HepG2 (cell line): ENCODE results near the gene TIMM17A. TPM values are rescaled to one million over a fixed set of nuclear protein-coding genes. Genes with fewer than 3 reads are reported as not detected.
A peak's percentile ranks its signal among the peaks of the same experiment; 100 is the strongest.

Source experiments
- CSRNP1 ChIP-seq: sonication (generic); formaldehyde crosslinking; IDR thresholded peaks from 2 replicates; pipeline ENCODE4 v1.8.1; 2023; ENCODE audit warnings: mild to moderate bottlenecking, missing genetic modification reagents
- DR1 ChIP-seq: sonication (generic); formaldehyde crosslinking; IDR thresholded peaks from 2 replicates; pipeline ENCODE4 v1.8.0; 2021; ENCODE audit warnings: mild to moderate bottlenecking, missing genetic modification reagents, inconsistent platforms
- ELF1 ChIP-seq: sonication (generic); formaldehyde crosslinking; IDR thresholded peaks from 2 replicates; pipeline ENCODE4 v1.4.0; 2020; ENCODE audit warnings: missing genetic modification reagents
- HDAC2 ChIP-seq: sonication (generic); formaldehyde crosslinking; IDR thresholded peaks from 2 replicates; pipeline ENCODE4 v1.4.0; 2020; ENCODE audit warnings: missing genetic modification reagents
- KAT8 ChIP-seq: IDR thresholded peaks from 2 replicates; pipeline ENCODE4 v1.6.1; 2016; ENCODE audit warnings: missing genetic modification reagents, missing compliant biosample characterization
- PATZ1 ChIP-seq: sonication (generic); formaldehyde crosslinking; IDR thresholded peaks from 2 replicates; pipeline ENCODE4 v1.4.0; 2020; ENCODE audit warnings: missing genetic modification reagents
- RAD21 ChIP-seq: fragments of 450-650 bp; formaldehyde crosslinking; IDR thresholded peaks from 2 replicates; pipeline ENCODE4 v1.5.0; 2020; ENCODE audit warnings: mild to moderate bottlenecking
- ZBTB34 ChIP-seq: sonication (generic); formaldehyde crosslinking; IDR thresholded peaks from 2 replicates; pipeline ENCODE4 v1.8.0; 2022; ENCODE audit warnings: mild to moderate bottlenecking, missing genetic modification reagents
- ZC3H13 ChIP-seq: sonication (generic); formaldehyde crosslinking; IDR thresholded peaks from 2 replicates; pipeline ENCODE4 v1.8.1; 2023; ENCODE audit warnings: mild to moderate bottlenecking, missing genetic modification reagents, moderate library complexity
- ZFP37 ChIP-seq: sonication (generic); formaldehyde crosslinking; IDR thresholded peaks from 2 replicates; pipeline ENCODE4 v1.4.0; 2020; ENCODE audit warnings: missing genetic modification reagents, borderline replicate concordance
- ZFX ChIP-seq: sonication (generic); formaldehyde crosslinking; IDR thresholded peaks from 2 replicates; pipeline ENCODE4 v1.4.0; 2020; ENCODE audit warnings: mild to moderate bottlenecking, low read depth, missing genetic modification reagents, moderate library complexity
- ZNF205 ChIP-seq: IDR thresholded peaks from 2 replicates; pipeline ENCODE4 v1.6.1; 2018; ENCODE audit warnings: missing biosample characterization, missing genetic modification reagents
- ZNF274 ChIP-seq: sonication (generic); formaldehyde crosslinking; IDR thresholded peaks from 2 replicates; pipeline ENCODE4 v1.5.1; 2020; ENCODE audit warnings: mild to moderate bottlenecking, missing genetic modification reagents
- ZNF510 ChIP-seq: sonication (generic); formaldehyde crosslinking; IDR thresholded peaks from 2 replicates; pipeline ENCODE4 v1.4.0; 2020; ENCODE audit warnings: low read depth, mild to moderate bottlenecking, missing genetic modification reagents
- ZNF652 ChIP-seq: IDR thresholded peaks from 2 replicates; pipeline ENCODE4 v1.6.1; 2016; ENCODE audit warnings: low read depth, borderline replicate concordance
- polyA plus RNA-seq, 8 experiments: library from polyadenylated mRNA; depleted of rRNA in 3 of 8; stranded (reverse) in 7 of 8; unstranded in 1 of 8; fragments of >200 nt; fragmentation: Illumina TruSeq in 4 of 8; extraction: Trizol in 4 of 8; gene quantifications; 2 replicates each; pipeline versions ENCODE4 v1.2.1 to v1.2.3, GENCODE V29; 2011 to 2016; ENCODE audit warnings: low read depth in 4 of 8, missing spikeins in 1 of 8, mixed read lengths in 1 of 8; ENCODE audit not compliant: insufficient read depth in 1 of 8
- total RNA-seq, 5 experiments: library from RNA; depleted of rRNA; stranded (reverse); fragments of >200 nt; fragmentation: Illumina TruSeq; extraction: Trizol; gene quantifications; 2 replicates each; pipeline ENCODE4 v1.2.3, GENCODE V29; 2016; ENCODE audit warnings: low read depth in 1 of 5
- TF ChIP-seq, protein P1 (sequence below): sonication (generic); formaldehyde crosslinking; IDR thresholded peaks from 2 replicates; pipeline ENCODE4 v1.5.1; 2020; ENCODE audit warnings: mild to moderate bottlenecking, moderate library complexity, missing genetic modification reagents
- TF ChIP-seq, protein P2 (sequence below): sonication (generic); formaldehyde crosslinking; IDR thresholded peaks from 2 replicates; pipeline ENCODE4 v1.5.0; 2020; ENCODE audit warnings: missing genetic modification reagents
- TF ChIP-seq, protein P3 (sequence below): sonication (generic); formaldehyde crosslinking; IDR thresholded peaks from 2 replicates; pipeline ENCODE4 v1.4.0; 2020; ENCODE audit warnings: missing genetic modification reagents

TIMM17A gene
- total and polyA plus RNA-seq, 2 of the 13 experiments (the other 11 are each of a cell fraction or from before 2014, with no cell fraction given): 50.8 to 97.8 TPM

- no peak for TF ChIP-seq CSRNP1
- TF ChIP-seq RAD21 (CRISPR knock-in tag): no peak; the same call in 1 of the 2 replicates
- TF ChIP-seq ZBTB34: no peak
- no peak; the same call in 1 of the 2 replicates for TF ChIP-seq ZNF652 (CRISPR knock-in tag)
- no peak for TF ChIP-seq ZNF205
- peak; percentile 31 for TF ChIP-seq PATZ1 (CRISPR knock-in tag)
- peak; percentile 9; the same call in 1 of the 2 replicates for TF ChIP-seq HDAC2 (CRISPR knock-in tag)
- TF ChIP-seq, protein P1, sequence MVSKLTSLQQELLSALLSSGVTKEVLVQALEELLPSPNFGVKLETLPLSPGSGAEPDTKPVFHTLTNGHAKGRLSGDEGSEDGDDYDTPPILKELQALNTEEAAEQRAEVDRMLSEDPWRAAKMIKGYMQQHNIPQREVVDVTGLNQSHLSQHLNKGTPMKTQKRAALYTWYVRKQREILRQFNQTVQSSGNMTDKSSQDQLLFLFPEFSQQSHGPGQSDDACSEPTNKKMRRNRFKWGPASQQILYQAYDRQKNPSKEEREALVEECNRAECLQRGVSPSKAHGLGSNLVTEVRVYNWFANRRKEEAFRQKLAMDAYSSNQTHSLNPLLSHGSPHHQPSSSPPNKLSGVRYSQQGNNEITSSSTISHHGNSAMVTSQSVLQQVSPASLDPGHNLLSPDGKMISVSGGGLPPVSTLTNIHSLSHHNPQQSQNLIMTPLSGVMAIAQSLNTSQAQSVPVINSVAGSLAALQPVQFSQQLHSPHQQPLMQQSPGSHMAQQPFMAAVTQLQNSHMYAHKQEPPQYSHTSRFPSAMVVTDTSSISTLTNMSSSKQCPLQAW: peak; percentile 99
- peak; percentile 84 for TF ChIP-seq KAT8 (CRISPR knock-in tag)
- 0 out of 2 replicates have a peak, but pooled peaks have one; percentile 42 for TF ChIP-seq ZNF510 (CRISPR knock-in tag)
- peak; percentile 99 for TF ChIP-seq DR1 (CRISPR knock-in tag)
- TF ChIP-seq ZFX (CRISPR knock-in tag): peak; percentile 82
- TF ChIP-seq, protein P2, sequence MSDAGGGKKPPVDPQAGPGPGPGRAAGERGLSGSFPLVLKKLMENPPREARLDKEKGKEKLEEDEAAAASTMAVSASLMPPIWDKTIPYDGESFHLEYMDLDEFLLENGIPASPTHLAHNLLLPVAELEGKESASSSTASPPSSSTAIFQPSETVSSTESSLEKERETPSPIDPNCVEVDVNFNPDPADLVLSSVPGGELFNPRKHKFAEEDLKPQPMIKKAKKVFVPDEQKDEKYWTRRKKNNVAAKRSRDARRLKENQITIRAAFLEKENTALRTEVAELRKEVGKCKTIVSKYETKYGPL: no peak
- TF ChIP-seq, protein P3, sequence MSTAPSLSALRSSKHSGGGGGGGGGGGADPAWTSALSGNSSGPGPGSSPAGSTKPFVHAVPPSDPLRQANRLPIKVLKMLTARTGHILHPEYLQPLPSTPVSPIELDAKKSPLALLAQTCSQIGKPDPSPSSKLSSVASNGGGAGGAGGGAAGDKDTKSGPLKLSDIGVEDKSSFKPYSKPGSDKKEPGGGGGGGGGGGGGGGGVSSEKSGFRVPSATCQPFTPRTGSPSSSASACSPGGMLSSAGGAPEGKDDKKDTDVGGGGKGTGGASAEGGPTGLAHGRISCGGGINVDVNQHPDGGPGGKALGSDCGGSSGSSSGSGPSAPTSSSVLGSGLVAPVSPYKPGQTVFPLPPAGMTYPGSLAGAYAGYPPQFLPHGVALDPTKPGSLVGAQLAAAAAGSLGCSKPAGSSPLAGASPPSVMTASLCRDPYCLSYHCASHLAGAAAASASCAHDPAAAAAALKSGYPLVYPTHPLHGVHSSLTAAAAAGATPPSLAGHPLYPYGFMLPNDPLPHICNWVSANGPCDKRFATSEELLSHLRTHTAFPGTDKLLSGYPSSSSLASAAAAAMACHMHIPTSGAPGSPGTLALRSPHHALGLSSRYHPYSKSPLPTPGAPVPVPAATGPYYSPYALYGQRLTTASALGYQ: peak; percentile 61; the same call in 1 of the 2 replicates
- TF ChIP-seq ZNF274 (CRISPR knock-in tag): no peak; the same call in 1 of the 2 replicates
- no peak for TF ChIP-seq ZFP37 (CRISPR knock-in tag)
- TF ChIP-seq ELF1 (CRISPR knock-in tag): peak; percentile 46; the same call in 1 of the 2 replicates
- no peak for TF ChIP-seq ZC3H13
Observed at GRCh38 chr1:202010180-202011015, 55.1 kb downstream of the TIMM17A start, which contains the start of gene ELF3 (continued).
